T follicular helper cell (primary cell): ENCODE results near the gene HDAC4.
A peak's percentile ranks its signal among the peaks of the same experiment; 100 is the strongest.
"Not testable (repeated sequence)": the region's sequence is repeated elsewhere in the genome, so short reads cannot be mapped to it uniquely, and the experiment has no call there.

Source experiments
- DNase-seq: peaks from one replicate; pipeline ENCODE4 v3.0.0-alpha.2; 2020; ENCODE audit warnings: low read depth

Gene HDAC4

DNA sequence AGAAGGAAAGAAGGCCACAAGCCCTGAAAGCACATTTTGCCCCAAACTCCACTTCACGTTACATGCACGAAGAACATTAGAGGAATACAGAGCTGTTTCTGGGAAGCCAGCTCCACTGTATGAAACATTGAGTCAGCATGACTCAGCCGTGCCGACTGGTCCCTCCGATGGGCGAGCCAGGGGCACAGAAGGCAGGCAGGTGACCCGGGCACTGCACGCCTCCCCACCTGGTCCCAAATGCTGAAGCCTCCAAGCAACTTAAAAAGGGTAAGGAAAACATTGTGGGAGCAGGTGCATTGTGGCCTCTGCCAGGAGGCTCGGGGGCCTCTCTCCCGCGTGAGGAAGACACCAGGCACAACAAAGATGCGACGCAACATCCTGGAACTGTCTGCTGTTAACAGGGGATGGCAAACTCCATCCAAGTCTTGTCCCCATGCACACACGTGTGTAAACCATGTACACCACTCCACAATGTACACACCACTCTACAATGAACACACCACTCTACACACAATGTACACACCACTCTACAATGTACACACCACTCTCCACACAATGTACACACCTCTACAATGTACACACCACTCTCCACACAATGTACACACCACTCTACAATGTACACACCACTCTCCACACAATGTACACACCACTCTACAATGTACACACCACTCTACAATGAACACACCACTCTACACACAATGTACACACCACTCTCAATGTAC lies 120.4 kb downstream of the HDAC4 start:
- not testable (repeated sequence) for DNase-seq

DNA sequence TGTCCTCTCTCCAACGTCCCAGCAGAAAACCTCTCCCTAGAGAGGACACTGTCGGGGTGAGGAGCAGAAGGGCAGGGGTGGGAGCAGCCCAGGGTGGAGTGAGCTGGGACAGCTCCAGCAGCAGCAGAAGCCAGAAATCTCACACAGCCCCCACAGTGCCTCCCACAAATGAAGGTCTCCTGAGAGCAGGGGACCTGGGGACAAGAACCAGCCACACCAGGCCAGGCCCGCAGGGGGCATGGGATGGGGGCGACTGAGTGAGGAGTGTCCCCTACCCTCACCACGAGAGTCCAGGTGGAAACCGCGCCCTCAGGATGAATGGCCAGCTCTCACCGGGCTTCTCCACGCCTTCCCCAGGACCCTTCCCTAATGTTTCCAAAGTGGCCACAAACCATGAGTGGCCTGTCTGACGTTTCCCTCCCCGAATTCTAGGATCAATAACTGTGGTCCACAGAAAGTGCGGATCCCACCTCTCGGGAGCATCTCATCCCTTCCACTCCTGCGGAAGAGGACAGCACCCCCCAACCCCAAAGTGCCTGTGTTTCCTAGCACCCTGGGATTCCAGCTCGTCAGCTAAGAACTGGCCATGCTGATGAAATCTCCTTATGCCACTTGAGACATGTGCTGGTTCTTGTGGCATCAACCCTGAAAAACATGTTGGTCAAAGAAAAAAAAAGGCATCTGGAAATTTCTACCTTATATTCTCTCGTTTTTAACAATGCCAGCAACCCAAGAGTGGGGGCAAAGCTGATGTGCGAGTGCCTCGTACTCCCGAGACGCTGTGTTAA lies 121.1 kb downstream of the HDAC4 start:
- DNase-seq, result no peak

DNA sequence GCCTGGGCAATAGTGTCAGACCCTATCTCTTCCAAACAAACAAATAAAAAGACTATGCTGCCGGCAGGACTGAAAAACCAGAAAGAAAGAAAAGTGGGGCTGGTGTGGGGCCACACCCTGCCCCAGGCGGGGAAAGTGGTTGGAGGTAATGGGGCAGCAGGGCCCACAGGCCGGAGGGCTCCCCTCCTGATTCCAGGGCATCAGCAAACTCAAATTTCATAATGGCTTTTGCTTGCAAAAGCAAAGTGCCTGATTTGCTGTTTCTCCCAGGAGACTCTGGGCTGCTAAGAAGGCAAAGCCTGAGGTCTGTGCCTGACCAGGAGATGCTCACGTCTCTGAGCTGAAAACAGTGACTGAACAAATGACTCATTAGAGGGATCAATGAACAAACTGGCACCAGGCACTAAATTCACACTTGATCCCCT lies 121.9 kb downstream of the HDAC4 start:
- DNase-seq, result no peak

DNA sequence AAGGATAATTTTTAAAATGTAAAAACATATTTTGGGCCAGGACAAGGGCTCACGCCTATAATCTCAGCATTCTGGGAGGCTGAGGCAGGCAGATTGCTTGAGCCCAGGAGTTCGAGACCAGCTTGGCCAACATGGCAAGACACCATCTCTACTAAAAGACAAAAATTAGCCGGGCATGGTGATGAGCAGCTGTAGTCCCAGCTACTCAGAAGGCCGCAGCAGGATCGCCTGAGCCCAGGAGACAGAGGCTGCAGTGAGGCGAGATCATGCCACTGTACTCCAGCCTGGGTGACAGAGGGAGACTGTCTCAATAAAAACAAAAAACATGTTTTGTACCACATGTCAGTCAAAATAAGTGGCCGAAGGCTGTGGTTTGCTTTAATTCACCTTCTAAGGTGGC lies 122.5 kb downstream of the HDAC4 start:
- no peak for DNase-seq

DNA sequence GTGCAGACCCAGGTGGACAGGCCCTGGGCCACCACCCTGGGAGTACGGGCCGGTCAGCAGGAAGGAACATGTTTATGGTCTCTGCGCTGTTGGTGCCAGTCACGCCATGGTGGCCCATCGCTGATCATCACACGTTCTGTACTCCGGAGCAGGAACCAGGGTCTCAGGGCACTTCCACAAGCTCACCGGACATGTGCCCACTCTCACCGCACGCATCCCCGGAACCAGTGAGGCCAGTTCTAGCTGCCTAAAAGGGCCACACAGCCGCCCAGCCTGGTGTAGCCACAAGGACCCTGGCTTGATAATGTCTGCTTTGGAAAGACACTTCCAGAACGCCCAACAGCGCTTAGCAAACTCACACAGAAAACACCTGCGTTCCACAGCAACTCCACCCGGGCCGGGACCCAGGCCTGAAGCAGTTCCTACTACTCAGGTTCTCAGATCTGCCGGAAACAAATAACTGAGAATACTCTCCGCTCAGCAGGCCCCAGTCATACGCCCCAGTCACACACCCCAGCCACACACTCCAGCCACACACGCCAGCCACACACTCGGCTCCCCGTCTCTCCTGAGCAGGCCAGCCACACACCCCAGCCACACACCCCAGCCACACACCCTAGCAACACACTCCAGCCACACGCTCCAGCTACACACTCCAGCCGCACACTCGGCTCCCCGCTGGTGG lies 123.3 kb downstream of the HDAC4 start:
- DNase-seq, result no peak

DNA sequence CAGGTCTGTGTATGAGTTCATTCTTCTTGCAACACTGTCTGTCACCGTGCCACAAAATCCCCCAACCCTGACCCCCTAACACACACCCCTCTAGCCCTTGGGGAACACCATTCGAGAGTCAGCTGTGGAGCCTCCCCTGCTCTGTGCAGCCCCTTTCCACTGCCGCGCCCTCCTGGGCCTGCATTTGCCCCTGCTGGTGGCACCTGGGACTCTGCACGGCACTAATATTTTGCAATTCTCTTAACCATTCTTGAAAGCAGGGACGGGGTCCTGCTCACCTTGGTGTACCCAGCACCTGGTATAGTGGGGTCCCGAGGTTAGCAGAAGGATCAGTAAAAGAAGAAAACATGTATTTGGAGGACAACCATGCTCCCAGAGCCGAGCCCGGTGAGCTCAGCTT lies 124.0 kb downstream of the HDAC4 start:
- no peak for DNase-seq

DNA sequence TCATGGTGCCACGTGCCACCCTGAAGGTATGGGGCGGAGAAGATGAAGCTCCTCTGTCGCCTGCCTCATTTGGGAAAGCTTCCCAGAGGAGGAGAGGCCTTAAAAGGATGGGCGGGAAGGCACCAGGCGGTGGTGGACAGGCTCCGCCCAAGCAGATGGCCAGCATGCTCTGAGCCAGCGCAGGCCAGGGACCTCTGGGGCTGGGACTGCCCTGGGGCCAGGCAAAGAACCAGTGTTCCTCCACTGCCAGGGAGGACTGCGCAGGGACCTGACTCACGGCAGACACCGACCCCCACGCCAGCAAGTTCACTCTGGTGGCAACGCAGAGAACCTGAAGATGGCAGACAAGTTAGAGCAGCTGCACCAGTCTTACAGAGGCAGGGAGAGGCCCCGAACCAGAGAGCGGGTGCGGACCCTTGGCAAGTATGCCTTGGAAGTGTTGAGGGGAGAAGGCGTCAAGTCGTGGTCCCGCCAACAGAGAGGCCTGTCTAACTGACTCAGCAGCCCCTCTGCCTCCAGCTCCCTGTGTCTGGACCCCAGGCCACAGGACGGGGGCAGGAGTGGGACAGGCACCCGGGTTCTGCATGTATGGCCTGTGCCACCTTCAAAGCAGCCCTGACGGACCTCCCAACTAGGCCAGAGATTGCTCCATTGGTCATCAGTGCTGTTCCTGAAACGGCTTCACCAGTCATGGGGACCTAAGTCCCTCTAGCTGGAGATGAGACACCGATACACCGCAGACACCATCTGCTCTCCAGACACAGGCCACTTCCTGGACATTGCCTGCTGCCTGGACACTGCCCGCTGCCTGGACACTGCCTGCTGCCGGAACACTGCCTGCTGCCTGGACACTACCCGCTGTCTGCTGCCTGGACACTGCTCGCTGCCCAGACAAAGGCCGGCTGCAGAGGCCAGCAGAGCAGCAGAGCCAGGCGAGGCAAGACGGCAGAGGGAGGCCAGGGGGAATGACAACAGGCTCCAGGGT lies 124.7 kb downstream of the HDAC4 start:
- DNase-seq, result no peak

DNA sequence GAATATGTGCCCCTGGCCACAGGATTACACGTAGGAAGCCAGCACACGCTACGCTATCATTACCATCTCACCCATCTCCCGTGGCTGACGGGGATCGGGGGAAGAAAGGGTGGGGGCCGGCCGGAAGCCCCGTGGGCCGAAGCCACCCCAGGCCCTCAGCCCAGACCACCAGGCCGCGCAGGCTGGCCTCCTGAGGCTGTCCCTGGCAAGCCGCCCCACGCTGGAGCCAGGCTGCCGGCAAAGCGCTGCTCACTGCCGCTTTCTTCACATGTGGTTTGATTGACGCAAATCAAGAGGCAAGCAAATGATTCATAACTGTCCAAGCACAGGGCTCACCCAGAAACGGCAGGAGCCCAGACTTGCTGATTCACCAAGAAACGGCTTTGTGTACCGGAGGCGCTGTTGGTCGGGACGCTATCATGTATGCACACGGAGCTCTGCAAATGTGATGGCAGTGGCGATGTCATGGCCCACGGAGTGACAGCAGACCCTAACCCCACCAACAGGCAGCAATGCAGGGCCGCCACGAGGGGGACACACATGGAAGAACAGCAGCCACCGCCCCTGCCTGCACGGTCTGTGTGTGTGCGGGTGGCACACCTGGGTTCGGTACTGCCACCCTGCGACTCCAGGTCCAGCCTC lies 125.7 kb downstream of the HDAC4 start:
- peak; percentile 80 for DNase-seq

DNA sequence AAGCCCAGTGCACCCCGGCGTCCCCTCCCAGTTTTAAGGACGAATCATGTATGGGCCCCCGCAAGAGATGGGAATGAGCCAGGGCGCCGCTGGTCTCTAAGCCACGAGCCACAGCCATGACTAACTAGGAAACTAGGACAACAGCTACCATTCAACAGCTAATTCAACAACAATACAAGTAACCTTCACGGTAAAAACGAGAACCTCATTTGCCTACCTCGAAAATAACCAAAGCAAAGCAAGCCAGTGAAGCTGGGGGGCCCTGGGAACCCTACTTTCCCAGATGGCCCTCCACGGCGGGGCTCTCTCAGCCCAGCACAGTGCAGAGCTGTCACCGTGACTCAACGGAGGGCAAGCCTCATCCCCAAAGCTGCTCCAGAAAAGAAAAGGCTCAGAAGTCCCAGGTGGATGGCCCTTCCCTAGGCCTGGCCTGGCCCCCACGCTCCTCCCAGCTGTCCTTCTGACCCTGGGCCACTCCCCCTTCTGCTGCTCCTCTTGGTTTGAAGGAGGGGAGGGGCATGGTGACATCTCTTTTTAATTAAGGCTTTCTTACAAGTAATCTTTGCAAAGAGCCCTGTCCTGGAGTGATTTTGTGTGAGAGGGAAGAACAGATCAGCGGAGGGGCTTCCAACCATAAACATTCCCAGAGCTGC lies 126.3 kb downstream of the HDAC4 start:
- DNase-seq, result no peak

DNA sequence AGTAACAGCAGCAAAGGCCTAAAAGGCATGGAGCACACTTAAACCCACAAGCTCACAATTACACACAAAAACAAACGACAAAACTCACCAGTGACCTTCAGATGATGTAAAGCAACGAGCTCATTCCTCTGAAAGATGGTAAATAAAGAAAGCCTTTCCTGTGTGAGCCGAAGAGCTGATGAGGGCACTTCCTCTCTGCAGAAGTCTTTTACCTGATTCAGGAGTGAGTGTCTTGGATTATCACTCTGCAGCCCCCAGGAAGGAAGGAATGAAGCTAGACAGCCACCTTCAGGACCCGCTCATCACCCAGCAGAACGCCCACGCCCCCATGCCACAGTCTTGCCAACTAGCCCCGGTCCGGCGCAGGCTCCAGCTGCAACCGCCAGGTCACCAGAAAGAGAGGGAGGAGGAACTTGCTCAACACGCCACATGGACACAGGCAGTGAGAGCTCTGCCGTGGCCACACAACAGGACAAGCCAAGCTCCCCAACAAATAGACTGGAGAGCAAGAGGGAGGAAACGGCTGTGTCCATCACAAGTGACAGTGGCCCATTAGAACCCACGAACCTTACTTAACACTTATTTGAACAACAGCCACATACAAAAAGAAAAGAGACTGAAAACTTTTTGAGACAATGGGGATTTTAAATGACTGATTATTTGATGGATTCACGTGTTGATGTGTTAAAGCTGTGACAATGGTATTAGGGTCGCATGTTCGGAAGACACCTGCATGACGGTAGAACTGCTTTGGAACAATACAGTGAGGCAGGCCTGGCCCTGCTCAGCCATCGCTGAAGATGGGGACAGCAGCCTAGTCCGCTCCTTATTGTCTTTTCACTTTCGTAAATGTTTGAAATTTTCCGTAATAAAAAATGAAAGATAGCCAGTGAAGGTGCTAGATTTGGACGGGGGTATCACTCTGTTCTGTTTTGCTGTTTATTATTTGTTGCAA lies 127.3 kb downstream of the HDAC4 start:
- no peak for DNase-seq

DNA sequence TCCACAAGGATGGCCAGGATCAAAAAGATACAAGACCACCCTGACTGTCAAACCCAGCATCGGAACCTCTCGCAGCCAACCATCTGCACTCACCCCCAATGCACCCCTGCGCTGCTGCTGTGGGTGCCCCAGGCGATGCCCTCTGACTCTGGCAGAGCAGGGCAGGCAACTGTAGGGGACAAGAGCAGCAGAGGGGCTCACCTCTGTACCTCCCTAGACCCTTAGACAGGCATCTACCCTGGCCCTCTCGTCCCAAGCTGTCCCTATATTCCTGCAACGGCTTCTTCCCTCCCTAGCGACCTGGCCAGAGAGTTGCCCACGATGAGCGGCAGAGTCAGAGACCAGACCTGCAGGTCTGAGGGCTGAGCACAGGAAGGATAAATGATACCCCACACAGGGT lies 128.2 kb downstream of the HDAC4 start:
- no peak for DNase-seq

DNA sequence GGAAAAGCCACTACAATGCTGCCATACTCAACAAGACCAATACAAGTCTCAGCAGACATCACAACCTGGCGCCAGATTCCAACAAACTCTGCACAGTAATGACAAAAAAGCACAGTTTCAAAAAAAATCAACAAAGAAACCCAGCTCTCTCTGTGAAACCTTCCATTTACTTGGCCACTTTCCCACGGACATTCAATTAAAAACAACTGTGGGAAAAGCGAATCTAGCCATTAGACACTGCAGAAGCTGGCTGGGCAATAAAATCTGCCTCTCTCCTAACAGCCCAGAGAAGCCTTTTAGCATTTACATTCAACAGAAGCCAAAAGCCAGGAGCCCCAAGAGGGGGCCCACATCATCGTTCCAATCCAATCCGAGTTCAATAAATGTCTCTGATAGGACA lies 128.9 kb downstream of the HDAC4 start:
- DNase-seq, result no peak

DNA sequence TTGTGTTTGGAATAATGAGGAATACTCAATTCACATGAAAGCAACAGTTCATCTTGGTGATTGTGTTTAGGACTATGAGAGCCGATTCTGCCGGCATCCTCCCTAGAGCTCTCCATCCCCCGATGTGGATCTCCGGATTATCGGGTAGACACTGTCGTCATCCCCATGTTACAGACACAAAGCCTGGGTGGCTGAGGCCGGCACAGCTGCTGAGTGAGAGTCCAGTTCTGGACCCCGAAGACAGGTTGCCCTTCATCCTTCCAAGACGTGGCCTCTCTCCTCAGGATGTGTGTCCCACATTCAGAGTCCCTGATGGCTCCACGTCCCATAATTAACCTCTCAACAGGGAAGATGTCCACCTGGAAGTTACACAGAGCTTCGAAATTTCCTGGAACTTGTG lies 129.3 kb downstream of the HDAC4 start:
- no peak for DNase-seq

DNA sequence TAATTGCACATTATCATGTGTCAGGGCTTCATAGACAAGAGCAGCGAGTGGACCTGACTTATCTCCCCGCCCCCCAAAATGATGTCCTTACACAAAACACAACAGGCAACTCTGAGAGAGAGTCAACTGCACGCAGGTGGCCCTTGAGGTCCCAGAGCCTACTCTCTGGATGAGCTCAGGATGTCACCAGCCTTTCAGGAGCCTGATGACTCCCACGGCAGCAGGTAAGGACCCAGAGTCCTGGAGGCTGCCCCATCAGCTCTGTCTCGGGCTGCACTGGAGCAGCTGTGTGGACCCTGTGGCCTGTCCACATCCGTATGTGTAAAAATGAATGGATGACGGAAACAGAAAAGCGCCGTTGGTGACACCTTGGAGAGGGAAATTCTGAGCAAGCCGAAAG lies 130.9 kb downstream of the HDAC4 start:
- DNase-seq, result no peak

DNA sequence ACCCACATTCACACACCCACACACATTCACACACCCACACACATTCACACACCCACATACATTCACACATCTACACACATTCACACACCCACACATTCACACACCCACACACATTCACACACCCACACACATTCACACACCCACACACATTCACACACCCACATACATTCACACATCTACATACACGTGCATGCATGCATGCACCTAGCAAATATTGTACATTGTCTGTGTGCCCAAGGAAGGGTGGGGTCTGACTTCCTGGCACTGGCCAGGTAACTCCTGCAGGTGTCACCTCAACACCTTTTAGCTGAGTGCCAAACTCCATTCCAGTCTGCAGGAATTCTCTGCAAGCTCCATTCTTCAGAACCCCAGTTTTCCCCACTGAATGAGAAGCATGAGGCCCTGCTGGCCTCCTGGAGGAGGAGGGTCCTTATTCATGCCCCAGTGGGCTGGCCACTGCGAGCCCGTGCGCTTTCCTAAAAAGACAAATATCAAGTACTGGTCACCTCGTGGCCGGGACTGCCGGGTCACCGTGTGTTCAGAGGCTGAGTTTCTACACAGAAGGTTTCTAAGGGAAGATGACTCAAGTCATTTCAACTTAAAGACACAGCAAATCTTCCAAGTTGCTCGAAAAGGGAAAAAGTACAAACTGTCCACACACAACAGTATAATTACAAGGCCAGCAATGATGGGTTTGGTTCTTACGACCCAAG lies 131.5 kb downstream of the HDAC4 start:
- no peak for DNase-seq

DNA sequence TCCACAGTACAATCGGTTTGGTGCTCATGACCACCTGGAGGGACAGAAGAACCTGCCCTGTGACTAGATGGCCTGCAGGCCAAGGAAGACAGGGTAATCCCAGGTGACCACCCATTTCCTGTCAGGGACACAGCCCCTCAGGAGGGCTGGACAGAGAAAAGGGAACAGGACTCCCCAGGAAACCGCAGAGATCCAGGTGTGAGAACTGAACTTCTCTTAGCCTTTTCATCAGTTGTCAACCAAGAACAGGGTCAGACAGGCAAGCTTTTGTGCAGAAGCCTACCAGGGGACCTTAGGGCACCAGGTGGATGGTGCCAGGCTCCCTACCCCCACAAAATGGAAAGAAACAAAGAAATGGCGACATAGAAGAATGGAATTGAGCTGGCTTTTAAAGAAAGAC lies 132.3 kb downstream of the HDAC4 start:
- no peak for DNase-seq

DNA sequence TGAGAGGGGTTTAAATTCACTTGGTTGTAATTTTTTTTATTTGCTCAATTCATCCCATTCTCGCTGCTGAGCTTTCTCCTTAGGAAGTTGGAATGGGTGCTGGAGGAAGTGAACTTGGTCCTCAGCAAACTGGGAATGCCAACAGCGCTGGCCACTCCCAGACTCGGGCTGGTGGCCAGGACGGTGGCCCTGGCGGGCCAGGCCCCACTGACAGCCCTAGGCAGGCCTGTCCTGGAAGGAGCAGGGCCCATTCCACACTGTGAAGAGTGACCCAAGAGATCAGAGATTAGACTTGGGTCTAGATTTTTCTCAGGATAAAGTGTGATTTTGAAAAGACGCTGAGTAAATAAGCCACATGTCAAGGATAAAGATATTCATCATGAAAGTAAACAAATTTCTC lies 132.7 kb downstream of the HDAC4 start:
- DNase-seq, result no peak

DNA sequence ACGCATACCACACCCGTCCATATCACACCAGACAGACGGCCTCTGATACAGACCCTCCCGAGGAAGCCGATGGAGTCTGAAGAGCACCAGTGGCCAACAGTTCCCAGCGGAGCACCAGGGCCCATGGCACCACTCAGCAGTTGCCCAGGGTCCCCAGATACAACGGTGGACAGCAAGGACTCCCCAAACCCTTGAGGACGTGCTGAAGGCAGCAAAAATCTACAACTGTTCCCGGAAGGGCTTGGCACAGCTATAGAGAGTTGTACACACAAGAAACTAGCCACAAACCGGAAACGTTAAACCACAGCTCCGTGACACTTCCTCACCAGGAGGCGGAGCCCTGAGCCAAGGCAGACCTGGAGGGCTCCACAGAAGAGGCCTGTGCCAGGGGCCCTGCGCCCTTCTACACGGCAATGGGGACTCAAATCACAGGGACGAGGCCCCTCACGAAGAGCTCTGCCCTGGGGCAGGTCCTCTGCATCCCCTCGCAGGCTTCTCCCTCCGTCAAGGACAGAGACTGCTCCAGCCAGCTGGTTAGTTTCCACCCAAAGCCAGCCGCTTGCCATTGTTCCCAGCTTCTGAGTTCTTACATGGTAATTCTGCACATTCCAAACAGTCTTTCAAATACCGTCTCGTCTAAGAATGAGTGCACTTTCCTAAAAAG lies 133.4 kb downstream of the HDAC4 start:
- peak; percentile 90 for DNase-seq
